Measurements from ENCODE around the gene AVPR2. TPM values are rescaled to one million over a fixed set of nuclear protein-coding genes. Genes with fewer than 3 reads are reported as not detected.

AVPR2 gene
- polyA plus RNA-seq, 10 donors: 0.48 to 1.2 (median 0.76) TPM

DNA sequence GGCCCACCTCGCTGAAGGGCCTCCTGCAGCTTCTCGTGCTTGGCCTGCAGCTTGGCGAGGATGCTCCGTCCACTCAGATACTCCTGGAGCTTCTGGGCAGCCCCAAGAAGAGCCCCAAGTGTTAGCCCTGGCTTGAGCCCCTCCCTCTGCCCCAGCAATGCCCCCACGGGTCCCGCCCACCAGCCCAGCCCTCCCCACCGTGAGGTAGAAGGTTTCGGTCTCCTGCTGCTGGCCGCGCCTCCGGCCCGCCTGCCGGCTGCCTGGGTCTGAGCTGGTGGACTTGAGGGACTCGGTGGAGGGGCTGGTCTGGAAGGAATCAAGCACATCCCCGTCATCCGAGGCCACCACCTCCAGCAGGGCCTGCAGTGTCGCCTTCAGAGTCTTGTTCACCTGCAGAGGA, 8.7 kb downstream of the AVPR2 start:
- DNase-seq: no peak

DNA sequence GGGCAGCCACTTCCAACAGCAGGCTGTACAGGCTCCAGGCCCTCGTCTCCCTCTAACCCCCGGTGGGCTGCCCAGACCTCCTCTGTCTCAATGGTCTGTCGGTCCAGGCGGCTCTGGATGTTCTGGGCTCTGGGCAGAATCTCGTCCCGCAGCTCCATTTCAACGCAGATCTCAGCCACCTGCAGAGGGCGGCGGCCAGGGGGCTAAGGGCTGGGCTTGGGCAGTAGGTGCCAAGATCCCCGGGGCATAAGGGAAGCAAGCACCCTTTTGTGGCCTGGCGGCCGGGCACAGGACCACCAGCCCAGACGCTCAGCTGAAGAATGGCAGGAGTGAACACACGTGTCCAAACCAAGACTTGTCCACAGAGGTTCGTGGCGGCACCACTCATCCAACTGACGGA, 9.2 kb downstream of the AVPR2 start:
- DNase-seq: no peak

DNA sequence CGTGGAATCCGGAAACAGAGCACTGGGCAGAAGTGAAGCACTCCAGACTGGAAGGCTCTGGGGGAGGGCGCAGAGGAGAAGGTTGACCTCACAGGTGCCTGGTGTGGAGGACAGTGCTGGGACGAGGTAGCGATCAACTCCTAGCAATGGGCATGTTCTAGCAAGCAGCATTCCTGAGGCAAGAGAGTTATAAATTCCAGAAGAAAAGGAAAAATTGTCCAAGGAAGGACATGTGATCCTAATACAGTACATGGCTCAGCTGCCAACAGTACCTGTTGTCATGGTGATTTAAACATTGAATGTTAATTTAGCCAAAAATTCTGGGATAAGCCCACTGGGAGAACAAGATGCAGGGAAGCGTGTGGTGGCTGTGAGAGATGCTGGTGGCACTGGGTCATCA, 13.4 kb downstream of the AVPR2 start:
- DNase-seq: no peak

DNA sequence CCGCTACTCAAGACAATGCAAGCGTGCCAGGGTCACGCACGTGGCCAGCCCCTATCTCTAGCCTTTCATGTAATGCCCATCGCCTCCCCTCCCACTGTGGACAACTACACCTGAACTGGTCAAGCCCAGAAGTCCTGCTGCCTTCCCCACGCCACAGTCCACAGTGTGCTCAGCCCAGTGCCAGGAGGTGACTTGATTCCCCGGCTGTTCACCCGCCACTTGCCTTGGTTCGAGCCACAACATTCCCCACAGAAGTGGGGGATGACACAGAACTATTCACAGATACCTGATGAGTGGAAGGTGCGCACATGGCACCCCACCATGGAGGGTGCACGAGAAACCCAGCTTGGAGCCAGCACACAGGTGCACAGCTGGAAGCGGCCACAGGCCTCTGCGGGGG, 14.8 kb downstream of the AVPR2 start:
- no peak for DNase-seq

DNA sequence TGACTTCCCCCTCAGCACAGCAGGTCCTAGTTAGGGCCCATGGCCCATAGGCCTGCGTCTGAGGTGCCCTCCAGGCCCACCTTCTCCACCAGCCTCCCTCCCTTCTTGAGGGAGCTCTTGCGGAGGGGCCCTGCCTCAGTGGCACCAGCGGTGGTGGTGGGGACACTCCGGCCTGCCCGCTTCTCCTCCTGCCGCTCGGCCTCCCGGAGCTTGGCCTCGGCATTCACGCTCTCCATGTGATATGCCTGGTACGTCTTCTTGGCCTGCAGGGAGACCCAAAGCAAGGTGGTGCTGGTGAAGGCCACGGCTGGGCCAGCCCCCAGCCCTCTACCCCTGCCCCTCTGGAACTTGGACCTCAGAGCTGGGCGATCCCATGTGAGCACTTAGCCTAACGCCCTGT, 16.1 kb downstream of the AVPR2 start:
- no peak for DNase-seq

DNA sequence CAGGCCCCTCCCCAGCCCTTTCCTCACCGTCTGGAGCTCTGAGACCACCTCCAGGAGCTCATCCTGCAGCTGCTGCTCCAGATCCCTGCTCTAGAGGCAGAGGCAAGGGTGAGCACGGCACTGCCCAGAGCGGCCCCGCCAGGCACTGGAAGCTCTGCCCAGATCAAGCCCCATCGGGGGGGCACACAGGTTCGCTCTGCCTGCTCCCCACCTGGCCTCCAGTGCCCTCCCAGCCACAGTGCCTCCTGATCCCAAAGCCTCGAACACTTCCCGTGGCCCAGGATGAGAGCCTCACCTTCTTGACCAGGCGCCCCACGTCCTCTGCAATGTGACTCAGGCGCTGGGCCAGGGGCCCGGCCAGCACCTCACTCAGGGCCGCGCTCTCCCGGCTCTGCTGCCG, 16.6 kb downstream of the AVPR2 start:
- no peak for DNase-seq

DNA sequence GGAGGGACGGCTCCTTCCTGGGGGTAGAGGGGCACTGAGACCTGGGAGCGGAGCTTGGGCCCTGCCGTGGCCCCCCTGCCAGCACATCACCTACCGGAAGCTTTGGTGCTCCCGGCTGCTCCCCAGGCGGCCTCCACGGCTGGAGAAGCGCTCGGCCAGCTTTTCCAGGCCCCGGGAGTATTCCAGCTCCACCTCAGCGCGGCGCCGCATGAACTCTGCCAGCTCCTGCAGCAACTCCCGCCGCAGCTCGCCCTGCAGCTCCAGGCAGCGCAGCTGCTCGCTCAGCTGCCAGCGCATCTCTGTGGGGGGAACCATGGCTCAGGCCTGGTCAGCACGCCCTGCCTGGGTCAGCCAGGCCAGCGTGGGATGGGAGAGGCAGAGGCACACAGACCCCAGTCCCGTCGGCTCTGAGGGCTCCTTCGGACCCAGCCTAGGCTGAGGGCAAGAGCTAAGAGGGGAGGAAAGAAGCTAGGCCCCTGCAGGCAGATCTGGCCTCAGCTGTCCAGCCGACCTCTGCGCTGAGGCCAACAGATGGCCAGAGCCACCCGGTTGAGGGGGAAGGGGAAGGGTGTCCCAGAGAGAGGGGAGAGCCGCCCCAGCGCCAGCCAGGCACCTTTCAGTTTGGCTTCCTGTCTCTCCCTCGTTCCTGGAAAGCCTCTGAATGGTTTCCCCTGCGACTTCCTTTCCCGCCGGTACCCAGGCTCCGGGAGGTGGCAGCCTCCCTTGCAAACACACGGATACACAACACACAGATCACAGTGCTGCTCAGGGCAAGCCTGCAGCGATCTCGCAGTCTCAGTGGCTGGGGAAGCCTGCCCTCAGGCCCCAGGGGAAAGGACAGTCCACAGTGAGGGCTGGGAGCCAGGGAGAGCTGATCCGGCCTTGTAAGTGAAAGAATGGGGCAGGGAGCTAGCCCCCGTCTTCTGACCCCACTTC, 17.3 kb downstream of the AVPR2 start:
- peak in 1 of 3 donors; percentile 64 for DNase-seq

DNA sequence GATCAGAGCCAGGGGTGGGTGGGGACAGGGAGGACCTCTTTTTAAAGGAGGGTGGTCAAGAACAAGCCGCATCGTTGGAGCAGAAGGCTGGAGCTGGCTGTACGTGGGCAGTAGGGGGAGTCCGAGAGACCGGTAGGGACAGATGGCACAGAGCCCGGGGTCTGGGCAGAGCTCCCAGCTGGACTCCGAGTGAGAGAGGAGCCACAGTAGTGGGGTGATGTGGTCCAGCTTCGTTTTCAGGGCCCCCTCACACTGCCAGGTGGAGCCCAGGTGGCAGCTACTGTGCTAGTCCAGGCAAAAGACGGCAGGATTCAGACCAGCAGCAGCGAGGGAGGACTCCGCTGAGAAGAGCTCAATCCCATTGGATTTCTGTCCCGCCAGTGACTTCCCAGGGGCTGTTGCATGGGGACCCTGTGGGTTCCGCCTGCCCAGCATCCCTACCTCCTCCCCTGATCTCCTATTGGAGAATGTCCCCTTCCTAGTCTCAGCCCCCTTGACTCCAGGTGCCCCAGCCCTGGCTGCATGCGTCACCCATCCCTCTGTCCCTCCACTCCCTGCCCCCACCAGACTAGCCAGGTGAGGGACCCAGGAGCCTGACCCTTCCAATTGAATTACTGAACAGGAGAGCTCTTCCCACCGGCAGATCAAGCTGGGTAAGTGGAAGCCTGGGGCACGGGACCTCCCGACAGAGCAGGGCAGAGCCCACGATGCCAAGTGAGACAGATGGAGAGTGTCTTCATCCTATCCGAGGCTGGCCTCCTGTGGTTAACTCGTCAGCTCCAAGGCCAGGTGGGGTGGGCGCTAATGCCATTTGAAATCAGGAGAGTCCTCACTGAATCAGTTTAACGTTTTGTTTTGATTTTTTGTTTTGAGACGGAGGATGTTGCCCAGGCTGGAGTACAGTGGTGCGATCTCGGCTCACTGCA, 18.7 kb downstream of the AVPR2 start:
- DNase-seq: peak in 2 of 3 donors; percentile 70 to 71

DNA sequence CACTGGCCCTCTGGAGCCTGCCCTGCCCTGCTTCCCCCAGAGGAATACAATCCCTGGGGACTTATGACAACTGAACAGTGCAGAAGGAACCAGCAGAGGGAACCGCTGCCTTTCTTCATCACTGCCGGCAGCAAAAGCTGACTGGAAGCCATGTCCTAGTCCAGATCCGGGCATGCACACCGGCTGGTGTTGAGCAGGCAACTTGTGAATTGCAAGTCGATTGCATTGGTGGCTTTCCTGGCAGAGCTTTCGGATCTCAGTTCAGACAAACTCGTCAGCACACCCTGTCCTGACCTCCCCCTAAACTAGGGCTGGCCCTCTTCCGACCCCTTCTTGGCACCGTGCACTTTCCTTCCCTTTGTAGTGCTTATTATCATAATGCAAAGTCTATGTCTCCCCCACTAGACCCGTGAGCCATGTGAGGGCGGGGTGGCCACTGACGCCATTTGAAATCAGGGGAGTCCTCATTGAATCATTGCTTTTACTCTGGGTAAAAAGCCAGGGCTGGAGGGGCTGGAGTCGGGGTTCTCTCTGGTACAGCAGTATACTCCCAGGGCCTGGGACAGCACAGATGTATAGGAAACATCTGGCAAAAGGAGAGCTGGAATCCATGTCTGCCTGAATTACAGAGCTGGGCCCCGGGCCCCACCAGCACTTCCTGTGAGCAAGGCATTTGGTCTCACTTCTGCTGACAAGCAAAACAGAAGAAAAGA, 19.8 kb downstream of the AVPR2 start:
- no peak for DNase-seq

DNA sequence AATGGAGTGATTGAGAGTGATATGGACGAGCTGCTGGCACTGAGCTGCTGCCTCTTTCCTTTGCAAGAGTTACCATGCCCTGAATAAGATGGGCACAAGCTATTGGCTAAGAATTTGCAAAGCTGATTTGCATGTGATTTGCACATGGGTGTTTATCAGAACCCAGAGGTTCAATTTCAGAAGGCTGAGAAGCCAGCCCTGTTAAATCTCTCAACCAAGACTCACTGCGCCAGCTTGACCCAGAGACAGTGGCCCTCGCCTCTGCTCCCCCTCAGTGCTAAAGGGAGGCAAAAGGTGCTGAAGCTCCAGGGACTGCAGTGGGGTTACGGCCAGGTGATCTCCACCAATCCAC, 20.9 kb downstream of the AVPR2 start:
- no peak for DNase-seq

DNA sequence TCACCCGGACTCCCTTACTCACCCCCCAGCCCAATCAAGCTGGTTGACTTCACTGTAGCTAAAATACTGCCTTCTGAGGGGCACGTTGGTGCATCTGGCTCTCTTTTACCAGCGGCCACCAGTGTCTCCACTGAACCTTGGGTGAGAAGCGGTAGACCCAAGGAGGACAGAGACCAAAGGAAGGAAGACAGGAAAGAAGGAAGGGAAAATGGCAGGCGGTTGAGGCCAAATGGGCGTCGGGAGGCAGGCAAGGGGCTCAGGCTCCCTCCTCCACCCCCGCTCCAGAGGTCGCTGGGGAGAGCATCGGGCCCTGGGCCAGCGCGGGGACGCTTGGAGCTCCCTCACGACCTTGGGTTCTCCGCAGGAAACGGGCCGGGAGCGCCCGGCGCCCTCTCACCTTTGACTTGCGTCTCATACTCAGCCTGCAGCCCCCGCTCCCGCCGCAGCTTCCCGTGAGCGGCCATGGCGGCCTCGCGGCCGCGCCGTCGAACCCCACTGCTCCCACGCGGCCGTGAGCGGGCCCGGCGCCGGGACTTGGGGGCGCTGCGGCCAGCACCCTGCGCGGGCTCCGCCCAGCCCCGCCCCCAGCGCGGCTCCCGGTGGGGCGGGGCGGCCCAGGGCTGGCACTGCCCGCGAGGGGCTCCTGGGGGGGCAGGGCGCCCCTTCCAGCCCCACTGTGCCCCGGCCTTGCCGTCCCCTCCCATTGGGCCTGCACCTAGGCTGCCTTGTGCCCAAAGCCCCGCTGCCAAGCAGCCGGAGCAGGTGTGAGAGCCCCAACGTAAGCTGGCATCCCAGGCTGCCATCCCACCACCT, 21.5 kb downstream of the AVPR2 start, which contains the start of gene ARHGAP4:
Gene ARHGAP4, minus strand, starts transcription at position 526 of the 813 bp plus-strand sequence. Its CDS starts 62 bp downstream, at position 464.
- no peak for DNase-seq

DNA sequence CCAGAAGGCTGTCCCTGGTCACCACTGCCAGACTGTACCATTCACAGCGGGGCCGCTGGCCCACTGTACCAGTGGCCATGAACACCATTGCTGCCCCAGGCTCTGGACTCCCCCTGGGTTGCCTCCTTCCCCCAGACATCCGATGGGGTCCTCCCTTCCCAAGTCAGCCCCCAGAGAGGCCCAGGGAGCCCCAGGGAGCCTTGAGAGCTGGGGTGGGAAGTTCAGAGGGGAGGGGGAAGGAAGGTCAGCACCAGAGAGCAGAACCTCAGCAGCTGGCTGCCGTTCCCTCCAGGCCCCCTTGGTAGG, 22.0 kb downstream of the AVPR2 start:
- DNase-seq: no peak

DNA sequence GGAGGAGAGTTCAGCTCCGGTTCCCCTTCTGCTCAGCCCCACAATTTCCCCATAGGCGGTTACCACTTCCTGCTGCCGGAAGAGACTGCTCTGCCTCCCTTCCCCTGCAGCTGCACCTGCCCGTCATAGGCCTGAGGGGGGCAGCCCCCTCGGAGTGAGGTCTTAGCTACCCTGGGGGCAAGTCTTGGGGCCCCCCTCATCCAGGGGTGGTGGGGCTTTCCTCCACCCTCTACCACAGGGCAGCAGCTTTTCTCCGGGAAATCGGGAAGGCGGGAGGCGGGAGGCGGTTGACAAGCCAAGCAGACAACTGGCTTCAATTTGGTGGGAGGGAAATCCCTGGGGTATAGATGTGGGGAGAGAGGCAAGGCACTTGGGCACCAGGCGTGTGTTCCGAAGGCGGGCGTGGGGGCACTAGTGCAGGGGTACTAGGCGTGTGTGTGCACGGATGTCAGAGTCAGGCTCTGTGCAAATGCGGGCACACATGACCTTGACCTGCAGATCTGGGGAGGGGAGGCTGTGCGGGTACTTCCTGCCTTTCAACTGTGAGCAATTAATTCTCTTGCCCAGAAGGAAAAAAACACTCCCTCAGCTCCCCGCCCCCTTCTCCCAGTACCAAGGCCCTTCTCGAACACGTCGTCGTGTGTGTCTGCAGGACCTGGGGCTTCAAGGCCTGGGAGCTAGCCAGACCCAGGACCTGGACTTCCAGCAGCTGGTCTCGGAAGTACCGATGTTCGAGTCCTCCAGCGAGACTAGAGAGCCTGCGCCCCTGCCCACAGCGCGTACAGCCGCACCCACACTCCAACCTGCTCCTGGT, 22.6 kb downstream of the AVPR2 start:
- DNase-seq: peak in 2 of 3 donors; percentile 65 to 86

DNA sequence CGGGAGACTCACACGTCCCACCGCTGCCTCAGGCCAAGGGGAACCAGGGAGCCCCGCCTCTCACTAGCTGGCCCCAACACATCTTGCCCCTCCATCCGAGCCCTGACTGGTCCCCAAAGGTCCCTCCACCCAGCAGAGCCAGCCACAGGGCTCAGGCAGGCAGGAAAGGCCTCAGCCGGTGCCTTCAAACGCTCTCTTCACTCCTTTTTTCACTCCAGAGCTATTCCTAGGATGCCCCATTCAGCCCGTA, 23.1 kb downstream of the AVPR2 start:
- DNase-seq: no peak

DNA sequence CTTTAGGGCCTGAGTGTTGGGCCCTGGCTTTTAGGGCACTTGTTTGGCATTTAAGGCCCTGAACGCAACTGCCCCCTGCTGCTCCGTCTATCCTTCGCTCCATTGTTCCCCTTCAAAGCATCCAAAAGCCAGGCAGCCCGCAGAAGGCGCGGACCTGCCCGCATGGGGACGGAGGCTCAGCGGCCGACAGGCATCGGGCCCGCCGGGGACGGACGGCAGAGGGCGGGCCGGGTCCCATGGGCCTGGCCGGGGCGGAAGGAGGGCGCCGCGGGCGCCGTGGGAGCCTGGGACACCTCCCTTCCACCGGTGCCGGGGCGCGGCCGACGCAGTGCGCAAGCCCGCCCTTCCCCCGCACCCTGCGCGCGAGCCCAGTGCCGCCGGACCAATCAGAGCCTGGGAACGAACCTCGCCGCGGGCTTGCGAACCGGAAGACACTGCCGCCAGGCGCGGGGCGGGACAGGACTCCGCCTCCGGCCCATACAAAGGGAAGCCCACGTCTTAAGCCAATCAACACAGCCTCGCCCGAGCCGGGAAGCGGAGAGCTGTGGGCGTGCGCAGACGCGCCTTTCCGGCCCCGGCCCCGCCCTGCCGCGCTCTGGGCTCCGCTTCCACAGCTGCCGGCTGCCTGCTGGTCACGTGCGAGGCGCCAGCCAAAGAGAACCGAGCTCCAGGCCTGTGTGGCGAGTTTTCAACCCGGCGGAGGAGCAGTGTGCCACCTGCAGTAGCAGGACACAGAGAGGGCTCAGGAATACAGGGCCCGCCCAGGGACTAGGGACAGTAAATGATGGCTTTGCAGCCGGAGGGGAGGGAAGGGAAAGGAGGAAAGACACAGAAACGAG, 23.7 kb downstream of the AVPR2 start:
- DNase-seq: peak; percentile 96 to 97 (median 97)

DNA sequence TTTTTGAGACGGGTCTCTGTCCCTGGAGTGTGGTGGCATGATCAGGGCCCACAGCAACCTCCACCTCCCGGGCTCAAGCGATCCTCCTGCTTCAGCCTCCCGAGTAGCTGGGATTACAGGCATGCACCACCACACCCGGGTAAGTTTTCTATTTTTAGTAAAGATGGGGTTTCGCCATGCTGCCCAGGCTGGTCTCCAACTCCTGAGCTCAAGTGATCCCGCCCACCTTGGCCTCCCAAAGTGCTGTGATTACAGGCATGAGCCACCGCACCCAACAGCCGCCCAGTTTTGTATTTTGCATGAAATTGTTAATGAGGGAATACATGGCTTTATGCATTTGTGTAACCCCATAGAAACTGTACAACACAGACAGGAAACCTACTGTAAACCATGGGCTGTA, 24.4 kb downstream of the AVPR2 start:
- DNase-seq: no peak

DNA sequence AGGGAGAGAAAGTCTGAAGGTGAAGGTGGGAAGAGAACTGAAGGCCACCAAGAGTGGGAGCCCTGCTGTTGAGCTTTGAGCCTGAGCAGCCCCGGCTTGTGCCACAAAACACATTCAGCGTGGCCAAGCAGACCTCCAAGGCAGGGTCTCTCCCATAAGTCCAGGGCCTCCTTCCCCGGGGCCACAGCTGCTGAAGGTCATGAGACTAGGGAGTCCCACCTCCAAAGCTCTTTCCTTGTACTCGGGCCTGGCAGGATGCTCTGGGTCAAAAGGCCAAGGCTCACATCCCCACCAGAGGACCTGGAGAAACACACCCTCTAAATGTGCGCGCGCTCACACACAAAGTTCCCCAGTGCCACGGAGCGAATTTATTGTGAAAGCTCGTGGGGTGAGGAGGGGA, 25.1 kb downstream of the AVPR2 start:
- no peak for DNase-seq

DNA sequence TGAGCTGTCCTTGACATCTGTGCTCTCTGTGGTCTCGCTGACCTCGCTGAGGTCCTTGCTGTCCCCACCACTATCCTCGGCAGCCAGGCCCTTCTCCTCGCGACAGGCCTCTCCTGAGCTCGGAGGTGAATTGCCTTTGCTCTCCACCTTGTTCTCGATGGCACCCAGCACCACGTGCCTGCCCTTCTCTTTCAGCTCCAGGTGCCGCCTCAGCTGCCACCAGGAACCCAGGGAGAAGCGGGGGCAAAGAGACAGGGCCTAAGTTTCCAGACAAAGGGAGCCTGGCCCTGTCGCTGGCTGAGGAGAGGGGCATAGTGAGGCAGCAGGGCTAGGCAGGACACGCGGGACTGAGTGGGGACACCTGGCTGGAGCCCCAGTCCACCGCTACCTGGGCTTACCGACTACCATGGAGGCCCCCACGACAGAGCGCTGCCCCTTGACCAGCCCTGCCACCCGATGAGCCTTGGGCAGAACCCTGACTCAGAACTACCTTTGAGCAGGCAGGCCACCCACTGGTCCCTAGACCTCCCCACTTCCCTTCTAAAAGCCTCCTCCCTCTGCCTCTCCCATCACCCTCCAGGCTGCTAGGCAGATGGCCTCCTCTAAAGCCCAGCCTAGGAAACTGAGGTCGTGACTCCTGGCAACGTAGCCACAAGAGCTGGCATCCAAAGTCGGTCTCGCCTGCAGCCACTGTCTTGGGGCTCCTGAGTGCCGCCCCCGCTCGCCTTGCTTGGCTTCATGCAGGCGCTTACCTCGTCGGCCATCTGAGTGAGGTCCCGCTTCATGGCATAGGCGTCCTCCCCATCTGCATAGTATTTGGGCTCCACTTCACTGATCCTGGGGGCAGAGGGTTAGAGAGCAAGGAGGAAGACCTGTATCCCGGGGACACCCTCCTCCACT, 25.8 kb downstream of the AVPR2 start:
- DNase-seq: no peak

DNA sequence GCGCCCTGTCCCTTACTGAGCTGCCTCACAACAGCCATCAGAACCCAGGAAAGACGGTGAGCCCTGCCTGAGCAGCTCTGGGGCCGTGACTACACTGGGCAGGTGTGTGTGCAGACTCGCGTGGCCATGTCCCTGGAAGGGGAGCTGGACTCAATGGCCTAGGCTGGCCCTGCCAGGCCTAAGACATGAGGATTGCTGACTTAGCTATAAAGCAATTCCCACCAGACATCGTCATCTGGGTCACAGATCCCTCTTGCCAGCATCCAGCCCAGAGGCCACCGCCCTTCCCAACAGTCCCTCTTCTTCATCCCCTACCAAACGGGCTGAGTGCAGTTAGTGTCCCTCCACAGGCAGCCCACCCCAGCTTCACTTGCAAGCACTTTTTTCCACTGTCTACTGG, 26.7 kb downstream of the AVPR2 start:
- no peak for DNase-seq

All from muscle of back (tissue), 11 donors.